GM23338 (cell line): Measurements from ENCODE around the gene BZW2. TPM values are rescaled to one million over a fixed set of nuclear protein-coding genes. Genes with fewer than 3 reads are reported as not detected.

Experiments used
- ATAC-seq: fragments of 200-7000 bp; cut with Tn5 transposase; 3 replicates; pipeline ENCODE4 v1.9.1; 2020
- DNase-seq: peaks from one replicate; pipeline ENCODE4 v3.0.0-alpha.2; 2015; ENCODE audit warnings: low spot score
- H2AFZ ChIP-seq: fragments of 200-600 bp; sonication (generic); 2 replicates; pipeline ENCODE4 v1.8.0; 2016; ENCODE audit warnings: antibody characterized with exemption, mild to moderate bottlenecking, moderate library complexity
- H3F3A ChIP-seq: fragments of 200-600 bp; sonication (generic); replicated peaks from 2 replicates; pipeline ENCODE4 v1.8.0; 2017; ENCODE audit warnings: antibody characterized with exemption, mixed run types, low read depth
- H3K27ac ChIP-seq: fragments of 200-600 bp; sonication (generic); 2 replicates; pipeline ENCODE4 v1.6.1; 2016; ENCODE audit warnings: low read depth
- H3K27me3 ChIP-seq: fragments of 200-600 bp; sonication (generic); 2 replicates; pipeline ENCODE4 v1.8.0; 2016; ENCODE audit warnings: mild to moderate bottlenecking, mixed run types, moderate library complexity; ENCODE audit not compliant: insufficient read depth
- H3K36me3 ChIP-seq: fragments of 200-600 bp; sonication (generic); 2 replicates; pipeline ENCODE4 v1.8.0; 2016; ENCODE audit warnings: mild to moderate bottlenecking; ENCODE audit not compliant: insufficient read depth
- H3K4me1 ChIP-seq: fragments of 200-600 bp; sonication (generic); 2 replicates; pipeline ENCODE4 v1.8.0; 2016; ENCODE audit warnings: mild to moderate bottlenecking, moderate library complexity; ENCODE audit not compliant: insufficient read depth
- H3K4me2 ChIP-seq: fragments of 200-600 bp; sonication (generic); 2 replicates; pipeline ENCODE4 v1.7.1; 2017; ENCODE audit warnings: mixed run types
- H3K4me3 ChIP-seq: fragments of 200-600 bp; sonication (generic); 2 replicates; pipeline ENCODE4 v1.6.1; 2016; ENCODE audit warnings: mixed run types
- H3K79me2 ChIP-seq: fragments of 200-600 bp; sonication (generic); replicated peaks from 2 replicates; pipeline ENCODE4 v1.8.0; 2017; ENCODE audit warnings: mild to moderate bottlenecking; ENCODE audit not compliant: insufficient read depth
- H3K9me2 ChIP-seq: fragments of 200-600 bp; sonication (generic); 2 replicates; pipeline ENCODE4 v1.8.0; 2017; ENCODE audit not compliant: insufficient read depth
- H4K20me1 ChIP-seq: fragments of 200-600 bp; sonication (generic); replicated peaks from 2 replicates; pipeline ENCODE4 v1.8.0; 2017; ENCODE audit warnings: mild to moderate bottlenecking; ENCODE audit not compliant: insufficient read depth
- H3K27ac Mint-ChIP-seq: 2 replicates; pipeline ENCODE4 v1.8.0; 2020; ENCODE audit warnings: inconsistent platforms, mild to moderate bottlenecking, moderate library complexity, mixed read lengths
- H3K27me3 Mint-ChIP-seq: 3 replicates; pipeline ENCODE4 v1.8.0; 2022; ENCODE audit warnings: low read depth, mild to moderate bottlenecking, moderate library complexity, mixed read lengths, inconsistent platforms; ENCODE audit not compliant: insufficient read depth, poor library complexity
- H3K36me3 Mint-ChIP-seq: 3 replicates; pipeline ENCODE4 v1.8.0; 2021; ENCODE audit warnings: low read depth, mild to moderate bottlenecking, inconsistent platforms, moderate library complexity, mixed read lengths
- H3K4me1 Mint-ChIP-seq: 3 replicates; pipeline ENCODE4 v1.8.0; 2020; ENCODE audit warnings: mild to moderate bottlenecking, inconsistent platforms, mixed read lengths
- H3K4me3 Mint-ChIP-seq: 3 replicates; pipeline ENCODE4 v1.8.0; 2021; ENCODE audit warnings: moderate library complexity, mild to moderate bottlenecking, inconsistent platforms, mixed read lengths
- H3K9me3 Mint-ChIP-seq: 3 replicates; pipeline ENCODE4 v1.8.0; 2020; ENCODE audit warnings: moderate library complexity, mild to moderate bottlenecking, inconsistent platforms, mixed read lengths
- CREB1 ChIP-seq: fragments of 250-450 bp; sonication (Bioruptor Pico); IDR thresholded peaks from 2 replicates; pipeline ENCODE4 v1.5.0; 2020; ENCODE audit warnings: low read depth, mild to moderate bottlenecking, moderate library complexity
- CTCF ChIP-seq, 2 experiments: fragments of 200-600 bp in 1 of 2; sonication (generic) in 1 of 2; conservative IDR thresholded peaks; 2 replicates each; pipeline versions ENCODE4 v1.5.1 to v1.6.1; 2016 to 2017; ENCODE audit warnings: antibody characterized with exemption in 2 of 2, low read depth in 2 of 2, mild to moderate bottlenecking in 2 of 2, moderate library complexity in 1 of 2
- EZH2 ChIP-seq: fragments of 200-600 bp; sonication (generic); IDR thresholded peaks from one replicate; pipeline ENCODE4 v1.8.0; 2017; ENCODE audit warnings: antibody characterized with exemption, mild to moderate bottlenecking, low read depth; ENCODE audit not compliant: unreplicated experiment
- JUNB ChIP-seq: IDR thresholded peaks from one replicate; pipeline ENCODE4 v1.6.1; 2016; ENCODE audit warnings: antibody characterized with exemption; ENCODE audit not compliant: unreplicated experiment
- NANOG ChIP-seq: IDR thresholded peaks from 2 replicates; pipeline ENCODE4 v1.6.1; 2016; ENCODE audit warnings: antibody characterized with exemption, borderline replicate concordance
- REST ChIP-seq: IDR thresholded peaks from one replicate; pipeline ENCODE4 v1.6.1; 2018; ENCODE audit warnings: antibody characterized with exemption; ENCODE audit not compliant: unreplicated experiment
- STAT1 ChIP-seq: IDR thresholded peaks from one replicate; pipeline ENCODE4 v1.6.1; 2016; ENCODE audit warnings: antibody characterized with exemption; ENCODE audit not compliant: unreplicated experiment
- ZNF114 ChIP-seq: fragments of 250-450 bp; sonication (Bioruptor Pico); IDR thresholded peaks from 2 replicates; pipeline ENCODE4 v1.5.0; 2020; ENCODE audit warnings: mild to moderate bottlenecking, moderate library complexity
- ZNF331 ChIP-seq: fragments of 250-450 bp; sonication (Bioruptor Pico); IDR thresholded peaks from 2 replicates; pipeline ENCODE4 v1.5.0; 2020; ENCODE audit warnings: low read depth, mild to moderate bottlenecking, moderate library complexity
- ZNF462 ChIP-seq: fragments of 250-450 bp; sonication (Bioruptor Pico); IDR thresholded peaks from 2 replicates; pipeline ENCODE4 v1.5.0; 2020; ENCODE audit warnings: mild to moderate bottlenecking, moderate library complexity
- polyA plus RNA-seq: library from polyadenylated mRNA; unstranded; fragments of >200 nt; fragmentation: Nextera tagmentation; extraction: Ambion mirVana; gene quantifications from 2 replicates; pipeline ENCODE4 v1.2.1, GENCODE V29; 2016
- total RNA-seq: library from RNA; depleted of rRNA; stranded (reverse); fragments of >200 nt; shearing (Covaris generic); gene quantifications from 2 replicates; pipeline ENCODE4 v1.2.3, GENCODE V29; 2014

BZW2 gene
- total and polyA plus RNA-seq, 2 experiments from 2014 or later: 88.8 to 108 TPM

GRCh38 chr7:16738011-16738688 lies 92.2 kb downstream of the BZW2 start (continued):
- TF ChIP-seq ZNF462 (CRISPR knock-in tag) (no peak), ZNF331 (CRISPR knock-in tag) (no peak), ZNF114 (CRISPR knock-in tag) (no peak)

- no peak overlapping the region for H3K4me3 ChIP-seq
- Mint-ChIP-seq H3K9me3 (no peaks in the 10 kb centered on the region), H3K27me3 (no peaks in the 10 kb centered on the region), H3K4me3 (no peak overlapping the region), H3K4me1 (peaks cover 22% of the 10 kb centered on the region), H3K27ac (no peak overlapping the region), H3K36me3 (no peaks in the 10 kb centered on the region)
- no peaks in the 10 kb centered on the region for H3K36me3 ChIP-seq
- H3K4me1 ChIP-seq: peaks cover 11% of the 10 kb centered on the region
- ATAC-seq (no peak), DNase-seq (no peak)
- H3F3A ChIP-seq: no peaks in the 10 kb centered on the region
- H3K4me2 ChIP-seq: no peak overlapping the region
- H2AFZ ChIP-seq: no peak overlapping the region
- no peaks in the 10 kb centered on the region for H3K27me3 ChIP-seq
- no peaks in the 10 kb centered on the region for H4K20me1 ChIP-seq
- H3K79me2 ChIP-seq: no peaks in the 10 kb centered on the region
- H3K27ac ChIP-seq: no peak overlapping the region
- TF ChIP-seq JUNB (no peak), CREB1 (CRISPR knock-in tag) (no peak), ZNF114 (CRISPR knock-in tag) (no peak), EZH2 (no peak), CTCF (conservative IDR thresholded peaks at IDR 0.05; ENCODE audit: low read depth in 2 of 2) (no peak), REST (no peak), STAT1 (no peak), ZNF331 (CRISPR knock-in tag) (no peak), NANOG (no peak)
- H3K9me2 ChIP-seq: 0 out of 2 replicates have a peak, but pooled peaks cover 7% of the 10 kb centered on the region
These were observed 94.1 kb downstream of the BZW2 start for GRCh38 chr7:16739863-16740622.
